Activated CD8-positive, alpha-beta memory T cell treated with anti-CD3 and anti-CD28 coated beads, Interleukin-2, amount 50 U/mL, for 24 hours (primary cell): ENCODE results near the gene DHX30.
"Not testable (repeated sequence)": the region's sequence is repeated elsewhere in the genome, so short reads cannot be mapped to it uniquely, and the experiment has no call there.

Experiments used
- DNase-seq: peaks from one replicate; pipeline ENCODE4 v3.0.0-alpha.2; 2020; ENCODE audit errors: extremely low read depth

Gene DHX30

GRCh38 chr3:47813551-47814177 lies 10.7 kb downstream of the DHX30 start:
- no peak for DNase-seq

GRCh38 chr3:47817609-47818008 lies 14.7 kb downstream of the DHX30 start:
- DNase-seq, result no peak

- DNase-seq, result peak; percentile 39
Observed at GRCh38 chr3:47824541-47825473, 21.9 kb downstream of the DHX30 start.

- no peak for DNase-seq
Observed at GRCh38 chr3:47825590-47825989, 22.7 kb downstream of the DHX30 start.

GRCh38 chr3:47829482-47829881 lies 26.5 kb downstream of the DHX30 start:
- not testable (repeated sequence) for DNase-seq

GRCh38 chr3:47836986-47837385 lies 34.0 kb downstream of the DHX30 start:
- DNase-seq, result no peak

- no peak for DNase-seq
Observed at GRCh38 chr3:47838503-47838902, 35.6 kb downstream of the DHX30 start.

GRCh38 chr3:47841786-47842349 lies 38.9 kb downstream of the DHX30 start:
- no peak for DNase-seq

- DNase-seq, result no peak
Observed at GRCh38 chr3:47846186-47846879, 43.4 kb downstream of the DHX30 start.

- DNase-seq, result no peak
Observed at GRCh38 chr3:47846880-47847248, 43.9 kb downstream of the DHX30 start.

- DNase-seq, result no peak
Observed at GRCh38 chr3:47847260-47847659, 44.3 kb downstream of the DHX30 start.

GRCh38 chr3:47847801-47848518 lies 45.0 kb downstream of the DHX30 start:
- no peak for DNase-seq

- no peak for DNase-seq
Observed at GRCh38 chr3:47848599-47849117, 45.7 kb downstream of the DHX30 start.

- DNase-seq, result no peak
Observed at GRCh38 chr3:47849186-47849698, 46.3 kb downstream of the DHX30 start.

- no peak for DNase-seq
Observed at GRCh38 chr3:47849699-47850563, 47.0 kb downstream of the DHX30 start.

- no peak for DNase-seq
Observed at GRCh38 chr3:47850564-47851410, 47.8 kb downstream of the DHX30 start.

- DNase-seq, result no peak
Observed at GRCh38 chr3:47851888-47852603, 49.1 kb downstream of the DHX30 start.
